H1 (cell line): ENCODE data around the gene TRAF3. TPM values are rescaled to one million over a fixed set of nuclear protein-coding genes. Genes with fewer than 3 reads are reported as not detected.

Source experiments
- CTCF ChIA-PET: fragments of 300-600 bp; sonication (Branson Sonifier 250); formaldehyde crosslinking; loops from one replicate; lab custom pipeline; 2021; ENCODE audit not compliant: partially characterized antibody; lab: Charles Lee
- POLR2A ChIA-PET: fragments of 300-600 bp; sonication (Branson Sonifier 250); formaldehyde crosslinking; loops from one replicate; lab custom pipeline; 2021; ENCODE audit warnings: inconsistent platforms; ENCODE audit not compliant: partially characterized antibody; lab: Charles Lee
- DNase-seq, 2 experiments: peaks; one replicate each; pipeline versions ENCODE4 v3.0.0 to v3.0.0-alpha.2; 2010 to 2022; ENCODE audit warnings: low spot score in 2 of 2, low read depth in 1 of 2, mixed read lengths in 1 of 2
- FAIRE-seq: peaks from 2 replicates; lab custom pipeline; 2011; peaks lifted over from hg19 to GRCh38; lab: Jason Lieb, UNC
- H2AFZ ChIP-seq: 2 replicates; pipeline ENCODE4 v1.8.1; 2012; ENCODE audit warnings: low read length, inconsistent platforms
- H2AK5ac ChIP-seq: 2 replicates; pipeline ENCODE4 v1.6.1; 2013; ENCODE audit warnings: low read depth, low read length
- H2BK120ac ChIP-seq: replicated peaks from 2 replicates; pipeline ENCODE3; 2013; ENCODE audit warnings: low read depth, low read length, inconsistent platforms
- H2BK12ac ChIP-seq: 2 replicates; pipeline ENCODE4 v1.6.1; 2013; ENCODE audit warnings: low read depth, low read length
- H2BK15ac ChIP-seq: 2 replicates; pipeline ENCODE4 v1.6.1; 2013; ENCODE audit warnings: low read length
- H2BK20ac ChIP-seq: 2 replicates; pipeline ENCODE4 v1.6.1; 2013; ENCODE audit warnings: low read length
- H2BK5ac ChIP-seq: 2 replicates; pipeline ENCODE4 v1.6.1; 2013; ENCODE audit warnings: low read depth, low read length
- H3K14ac ChIP-seq: 2 replicates; pipeline ENCODE4 v1.6.1; 2013; ENCODE audit warnings: inconsistent platforms; ENCODE audit not compliant: insufficient read length
- H3K18ac ChIP-seq: 2 replicates; pipeline ENCODE4 v1.6.1; 2013; ENCODE audit warnings: low read length; ENCODE audit errors: extremely low read depth
- H3K23ac ChIP-seq: 2 replicates; pipeline ENCODE4 v1.6.1; 2013; ENCODE audit warnings: inconsistent platforms; ENCODE audit not compliant: insufficient read length
- H3K23me2 ChIP-seq: 2 replicates; pipeline ENCODE4 v1.6.1; 2013; ENCODE audit warnings: low read depth, low read length
- H3K27ac ChIP-seq: 2 replicates; pipeline ENCODE4 v1.6.1; 2011; ENCODE audit warnings: low read depth, low read length, inconsistent platforms
- H3K27me3 ChIP-seq, 4 experiments: replicated peaks in 1 of 4; 1 replicate in 1 of 4; 2 replicates in 3 of 4; pipeline versions ENCODE4 v1.6.1 to v1.8.1; 2011 to 2013; ENCODE audit warnings: low read length in 3 of 4, mild to moderate bottlenecking in 3 of 4, inconsistent platforms in 2 of 4, mixed read lengths in 2 of 4, moderate library complexity in 1 of 4; ENCODE audit not compliant: control insufficient read depth in 3 of 4, insufficient read depth in 3 of 4; ENCODE audit errors: extremely low read depth in 1 of 4
- H3K36me3 ChIP-seq, 4 experiments: 2 replicates each; pipeline versions ENCODE4 v1.6.1 to v1.8.1; 2011 to 2013; ENCODE audit warnings: mild to moderate bottlenecking in 4 of 4, low read length in 3 of 4, moderate library complexity in 2 of 4, control low read depth in 1 of 4, inconsistent platforms in 1 of 4; ENCODE audit not compliant: insufficient read depth in 4 of 4, control insufficient read depth in 2 of 4
- H3K4ac ChIP-seq: replicated peaks from 2 replicates; pipeline ENCODE3; 2013; ENCODE audit warnings: low read length, low read depth, mixed read lengths, inconsistent platforms; ENCODE audit not compliant: insufficient read length
- H3K4me1 ChIP-seq, 4 experiments: replicated peaks in 1 of 4; 1 replicate in 1 of 4; 2 replicates in 3 of 4; pipeline versions ENCODE4 v1.6.1 to v1.8.1; 2011 to 2013; ENCODE audit warnings: low read length in 3 of 4, inconsistent platforms in 2 of 4, mixed read lengths in 1 of 4; ENCODE audit not compliant: insufficient read depth in 4 of 4, control insufficient read depth in 3 of 4
- H3K4me2 ChIP-seq, 2 experiments: 2 replicates each; pipeline versions ENCODE4 v1.6.1 to v1.8.1; 2011 to 2013; ENCODE audit warnings: low read depth in 2 of 2, low read length in 2 of 2, control low read depth in 1 of 2, inconsistent platforms in 1 of 2, mild to moderate bottlenecking in 1 of 2; ENCODE audit not compliant: insufficient read depth in 1 of 2
- H3K4me3 ChIP-seq, 4 experiments: fragments of 200-600, 300-600 bp in 1 of 4; sonication (generic), shearing (Covaris generic), sonication (Bioruptor Twin) in 1 of 4; 2 replicates each; pipeline versions ENCODE4 v1.5.1 to v1.8.1; 2011 to 2016; ENCODE audit warnings: low read length in 4 of 4, low read depth in 3 of 4, control low read depth in 2 of 4, inconsistent platforms in 2 of 4, mild to moderate bottlenecking in 2 of 4, mixed read lengths in 1 of 4, moderate library complexity in 1 of 4; ENCODE audit not compliant: insufficient read depth in 2 of 4; ENCODE audit errors: extremely low read depth in 1 of 4
- H3K56ac ChIP-seq: replicated peaks from 2 replicates; pipeline ENCODE3; 2013; ENCODE audit warnings: low read depth, mild to moderate bottlenecking, mixed read lengths, low read length, inconsistent platforms; ENCODE audit not compliant: insufficient read length
- H3K79me1 ChIP-seq: 2 replicates; pipeline ENCODE4 v1.6.1; 2013; ENCODE audit warnings: low read depth, low read length, control low read depth
- H3K79me2 ChIP-seq, 2 experiments: 2 replicates each; pipeline versions ENCODE4 v1.6.1 to v1.8.1; 2012 to 2013; ENCODE audit warnings: low read length in 2 of 2, mild to moderate bottlenecking in 2 of 2, inconsistent platforms in 1 of 2; ENCODE audit not compliant: insufficient read depth in 2 of 2, control insufficient read depth in 1 of 2
- H3K9ac ChIP-seq, 4 experiments: replicated peaks in 1 of 4; 1 replicate in 1 of 4; 2 replicates in 3 of 4; pipeline versions ENCODE4 v1.6.1 to v1.8.1; 2011 to 2013; ENCODE audit warnings: low read depth in 3 of 4, low read length in 3 of 4, control low read depth in 2 of 4, mild to moderate bottlenecking in 2 of 4, moderate library complexity in 2 of 4, inconsistent platforms in 1 of 4; ENCODE audit errors: extremely low read depth in 1 of 4
- H3K9me3 ChIP-seq, 2 experiments: 2 replicates each; pipeline versions ENCODE4 v1.6.1 to v1.8.1; 2012 to 2013; ENCODE audit warnings: mild to moderate bottlenecking in 2 of 2, moderate library complexity in 2 of 2, control low read depth in 1 of 2, inconsistent platforms in 1 of 2, low read depth in 1 of 2, low read length in 1 of 2, mixed read lengths in 1 of 2; ENCODE audit not compliant: insufficient read depth in 2 of 2
- H4K20me1 ChIP-seq, 2 experiments: replicated peaks in 1 of 2; 2 replicates each; pipeline versions ENCODE3 to v1.8.1; 2011 to 2013; ENCODE audit warnings: inconsistent platforms in 2 of 2, low read length in 2 of 2, mild to moderate bottlenecking in 1 of 2; ENCODE audit not compliant: insufficient read depth in 2 of 2, control insufficient read depth in 1 of 2
- H4K5ac ChIP-seq: 2 replicates; pipeline ENCODE4 v1.6.1; 2013; ENCODE audit warnings: low read length, low read depth, mixed read lengths, inconsistent platforms; ENCODE audit not compliant: insufficient read length
- H4K8ac ChIP-seq: 2 replicates; pipeline ENCODE4 v1.8.0; 2013; ENCODE audit warnings: mild to moderate bottlenecking, moderate library complexity, low read length, inconsistent platforms; ENCODE audit not compliant: insufficient read depth; ENCODE audit errors: extremely low read depth
- H4K91ac ChIP-seq: replicated peaks from 2 replicates; pipeline ENCODE3; 2013; ENCODE audit warnings: low read length, mixed read lengths, inconsistent platforms; ENCODE audit not compliant: insufficient read length
- ATF3 ChIP-seq: IDR thresholded peaks from 2 replicates; pipeline ENCODE4 v1.6.1; 2011; ENCODE audit warnings: low read depth, mild to moderate bottlenecking, low read length; ENCODE audit not compliant: insufficient read depth
- CTBP2 ChIP-seq: IDR thresholded peaks from 2 replicates; pipeline ENCODE4 v1.7.0; 2011; ENCODE audit warnings: borderline replicate concordance, mild to moderate bottlenecking, moderate library complexity, mixed read lengths, low read length; ENCODE audit not compliant: insufficient read depth, insufficient read length
- EGR1 ChIP-seq: IDR thresholded peaks from 2 replicates; pipeline ENCODE4 v1.6.1; 2011; ENCODE audit warnings: low read depth, low read length, borderline replicate concordance
- EP300 ChIP-seq, 2 experiments: IDR thresholded peaks; 1 replicate in 1 of 2; 2 replicates in 1 of 2; pipeline ENCODE4 v1.6.1; 2011 to 2012; ENCODE audit warnings: low read depth in 2 of 2, low read length in 2 of 2, mild to moderate bottlenecking in 2 of 2, borderline replicate concordance in 1 of 2, inconsistent platforms in 1 of 2, moderate library complexity in 1 of 2
- POLR2A ChIP-seq, 2 experiments: IDR thresholded peaks; 1 replicate in 1 of 2; 2 replicates in 1 of 2; pipeline ENCODE4 v1.6.1; 2011; ENCODE audit warnings: low read depth in 2 of 2, low read length in 2 of 2, mild to moderate bottlenecking in 2 of 2; ENCODE audit errors: control extremely low read depth in 1 of 2
- POLR2AphosphoS5 ChIP-seq: IDR thresholded peaks from 2 replicates; pipeline ENCODE4 v1.6.1; 2011; ENCODE audit warnings: low read depth, low read length
- SAP30 ChIP-seq: fragments of 300-600 bp; sonication (generic); IDR thresholded peaks from 2 replicates; pipeline ENCODE4 v1.7.1; 2012; ENCODE audit warnings: low read length, moderate library complexity, mild to moderate bottlenecking, inconsistent platforms; ENCODE audit not compliant: insufficient read depth, insufficient replicate concordance
- SP2 ChIP-seq: IDR thresholded peaks from 2 replicates; pipeline ENCODE4 v1.6.1; 2012; ENCODE audit warnings: mild to moderate bottlenecking, low read length, inconsistent platforms
- WGBS, 2 experiments: shearing (Covaris generic) in 1 of 2; methylation state at CpG; one replicate each; pipeline versions ENCODE4 v1.1.6 to v1.1.7; 2013 to 2015; ENCODE audit warnings: low lambda C conversion rate in 2 of 2, mixed read lengths in 2 of 2, inconsistent platforms in 1 of 2, low coverage in 1 of 2, missing lambda C conversion rate in 1 of 2; ENCODE audit not compliant: insufficient replicate concordance in 2 of 2, insufficient coverage in 1 of 2, insufficient read length in 1 of 2; ENCODE audit errors: extremely low coverage in 1 of 2, missing lambda C conversion rate in 1 of 2; 5-methylcytosine and 5-hydroxymethylcytosine counted together
- polyA plus RNA-seq, 7 experiments: library from polyadenylated mRNA; depleted of rRNA in 3 of 7; stranded (reverse) in 5 of 7; unstranded in 2 of 7; fragments of >200 nt in 5 of 7; fragments of 200-250 nt in 2 of 7; gene quantifications; 1 replicate in 5 of 7; 2 replicates in 1 of 7; 4 replicates in 1 of 7; pipeline versions ENCODE4 v1.2.1 to v1.2.3, GENCODE V29; 2011 to 2013; ENCODE audit warnings: missing spikeins in 2 of 7, mixed read lengths in 2 of 7
- total RNA-seq: library from RNA; stranded (reverse); fragmentation: NEBNext Ultra II Directional; extraction: Animal tissue kit (Norgen Biotek cat#: 25700); gene quantifications from 2 replicates; pipeline ENCODE4 v1.2.1, GENCODE V29; 2021

TRAF3 gene
- total and polyA plus RNA-seq, 2 of the 8 experiments (the other 6 are each of a cell fraction or from before 2014, with no cell fraction given): 5.8 to 12.1 TPM

GRCh38 chr14:102853648-102854047, 76.4 kb downstream of the TRAF3 start:
- Histone ChIP-seq H3K4me2 (no peak overlapping the region), H3K23me2 (no peaks in the 10 kb centered on the region), H2BK5ac (no peak overlapping the region), H3K36me3 (peaks cover 0 to 5% (median 0%) of the 10 kb centered on the region in 4 experiments; a peak in 2 of 8 replicates), H4K91ac (no peak overlapping the region), H2BK20ac (no peak overlapping the region), H3K79me2 (no peaks in the 10 kb centered on the region), H2AFZ (no peak overlapping the region), H3K27me3 (no peaks in the 10 kb centered on the region), H3K9me3 (no peaks in the 10 kb centered on the region), H3K27ac (no peak overlapping the region), H3K4me1 (no peaks in the 10 kb centered on the region), H3K9ac (no peak overlapping the region), H2BK15ac (no peak overlapping the region), H2BK120ac (no peak overlapping the region), H3K4me3 (no peak overlapping the region), H4K8ac (no peak overlapping the region), H4K5ac (no peak overlapping the region), H3K79me1 (no peaks in the 10 kb centered on the region), H2AK5ac (no peak overlapping the region), H4K20me1 (no peaks in the 10 kb centered on the region), H3K23ac (no peak overlapping the region), H2BK12ac (no peak overlapping the region), H3K4ac (no peak overlapping the region), H3K18ac (no peak overlapping the region), H3K56ac (no peak overlapping the region), H3K14ac (no peak overlapping the region)
- POLR2A ChIA-PET: interaction anchor here (0.6 kb wide), 1 partner anchor 55 kb away, joined by 3 read pairs; no protein-coding TSS in a partner anchor
- TF ChIP-seq POLR2A (IDR thresholded peaks at IDR 0.05; ENCODE audit: control extremely low read depth in 1 of 2, low read depth in 2 of 2, low read length in 2 of 2): no peak
- no peak for TF ChIP-seq SP2
- no peak for TF ChIP-seq SAP30
- TF ChIP-seq POLR2AphosphoS5: no peak
- TF ChIP-seq CTBP2: no peak
- TF ChIP-seq ATF3: no peak
- TF ChIP-seq EP300 (IDR thresholded peaks at IDR 0.05; ENCODE audit: borderline replicate concordance in 1 of 2, low read depth in 2 of 2, low read length in 2 of 2): no peak
- no peak for TF ChIP-seq EGR1
- WGBS, 2 experiments: 76% methylated on average over 6 of the region's 7 CpGs; no CpG with 5 or more reads in 1 of the 2 experiments
- CTCF ChIA-PET: interaction anchor here (0.6 to 1.0 kb wide), 2 partner anchors 16 to 18 kb away, joined by 3 read pairs; no protein-coding TSS in a partner anchor
- FAIRE-seq (no peak), DNase-seq (no peak)
